GM12878 (cell line): ENCODE results near the gene RIPOR3. TPM values are rescaled to one million over a fixed set of nuclear protein-coding genes. Genes with fewer than 3 reads are reported as not detected.

Experiments
- BHLHE40 ChIP-seq, 2 experiments: fragments of 450-650 bp in 1 of 2; IDR thresholded peaks; 2 replicates each; pipeline ENCODE4 v1.6.1; 2011 to 2017; ENCODE audit warnings: low read depth in 2 of 2, borderline replicate concordance in 1 of 2, improper control_type of control experiment in 1 of 2, low read length in 1 of 2, mild to moderate bottlenecking in 1 of 2
- CBX3 ChIP-seq: fragments of 200-600 bp; sonication (generic); IDR thresholded peaks from 2 replicates; pipeline ENCODE4 v1.6.1; 2016; ENCODE audit warnings: low read depth, borderline replicate concordance
- CHD1 ChIP-seq: IDR thresholded peaks from 2 replicates; pipeline ENCODE4 v1.6.1; 2012; ENCODE audit warnings: low read depth, low read length, improper control_type of control experiment
- CREB1 ChIP-seq: IDR thresholded peaks from 2 replicates; pipeline ENCODE4 v1.6.1; 2012; ENCODE audit warnings: low read depth, mild to moderate bottlenecking, inconsistent platforms
- DPF2 ChIP-seq: fragments of 450-650 bp; IDR thresholded peaks from 2 replicates; pipeline ENCODE4 v1.6.1; 2017; ENCODE audit warnings: mild to moderate bottlenecking
- EZH2 ChIP-seq: IDR thresholded peaks from 2 replicates; pipeline ENCODE4 v1.6.1; 2012; ENCODE audit warnings: low read depth, mild to moderate bottlenecking, control low read depth, inconsistent platforms, low read length, borderline replicate concordance; ENCODE audit not compliant: control insufficient read depth
- FOXK2 ChIP-seq: fragments of 450-650 bp; IDR thresholded peaks from 2 replicates; pipeline ENCODE4 v1.6.1; 2017; ENCODE audit warnings: mild to moderate bottlenecking, moderate library complexity
- FOXM1 ChIP-seq: IDR thresholded peaks from 2 replicates; pipeline ENCODE4 v1.6.1; 2012; ENCODE audit warnings: low read depth, mild to moderate bottlenecking, inconsistent platforms, low read length, moderate library complexity
- GABPA ChIP-seq: IDR thresholded peaks from 2 replicates; pipeline ENCODE4 v1.6.1; 2014; ENCODE audit warnings: antibody characterized with exemption, low read depth, mild to moderate bottlenecking, inconsistent platforms
- IKZF2 ChIP-seq, 2 experiments: fragments of 450-650 bp; IDR thresholded peaks; 2 replicates each; pipeline ENCODE4 v1.6.1; 2017; ENCODE audit warnings: mild to moderate bottlenecking in 2 of 2, moderate library complexity in 2 of 2
- IRF4 ChIP-seq: IDR thresholded peaks from 2 replicates; pipeline ENCODE4 v1.6.1; 2011; ENCODE audit warnings: low read depth, low read length
- LARP7 ChIP-seq: fragments of 450-650 bp; IDR thresholded peaks from 2 replicates; pipeline ENCODE4 v1.6.1; 2017; ENCODE audit warnings: mild to moderate bottlenecking
- MEF2B ChIP-seq: fragments of 450-650 bp; IDR thresholded peaks from 2 replicates; pipeline ENCODE4 v1.6.1; 2018; ENCODE audit warnings: mild to moderate bottlenecking, moderate library complexity; ENCODE audit not compliant: partially characterized antibody, poor library complexity, severe bottlenecking
- MTA3 ChIP-seq: IDR thresholded peaks from 2 replicates; pipeline ENCODE4 v1.6.1; 2012; ENCODE audit warnings: low read length, inconsistent platforms, borderline replicate concordance
- NFXL1 ChIP-seq: fragments of 450-650 bp; IDR thresholded peaks from 2 replicates; pipeline ENCODE4 v1.6.1; 2017; ENCODE audit warnings: antibody characterized with exemption, mild to moderate bottlenecking, borderline replicate concordance
- NRF1 ChIP-seq: conservative IDR thresholded peaks from 2 replicates; pipeline ENCODE4 v1.6.1; 2011; ENCODE audit warnings: mild to moderate bottlenecking, low read depth, low read length, improper control_type of control experiment
- PAX5 ChIP-seq: IDR thresholded peaks from 2 replicates; pipeline ENCODE4 v1.6.1; 2011; ENCODE audit warnings: low read depth, low read length, borderline replicate concordance
- PAX8 ChIP-seq: fragments of 450-650 bp; IDR thresholded peaks from 2 replicates; pipeline ENCODE4 v1.6.1; 2017; ENCODE audit warnings: mild to moderate bottlenecking, moderate library complexity
- POLR2A ChIP-seq: IDR thresholded peaks from 2 replicates; pipeline ENCODE4 v1.6.1; 2011; ENCODE audit warnings: low read depth, mild to moderate bottlenecking, low read length
- POLR2AphosphoS5 ChIP-seq: IDR thresholded peaks from 2 replicates; pipeline ENCODE4 v1.6.1; 2011; ENCODE audit warnings: mild to moderate bottlenecking, low read length, inconsistent platforms
- POU2F2 ChIP-seq: IDR thresholded peaks from 3 replicates; pipeline ENCODE4 v1.6.1; 2011; ENCODE audit warnings: low read depth, mild to moderate bottlenecking, low read length, borderline replicate concordance
- RBBP5 ChIP-seq: fragments of 200-600 bp; sonication (generic); conservative IDR thresholded peaks from 2 replicates; pipeline ENCODE4 v1.6.1; 2016
- RCOR1 ChIP-seq: conservative IDR thresholded peaks from 2 replicates; pipeline ENCODE4 v1.6.1; 2012; ENCODE audit warnings: low read depth, low read length, improper control_type of control experiment
- RELB ChIP-seq: fragments of 450-650 bp; IDR thresholded peaks from 2 replicates; pipeline ENCODE4 v1.6.1; 2017; ENCODE audit warnings: low read depth, mild to moderate bottlenecking, moderate library complexity
- RUNX3 ChIP-seq: IDR thresholded peaks from 2 replicates; pipeline ENCODE4 v1.6.1; 2012; ENCODE audit warnings: low read length, inconsistent platforms
- SIN3A ChIP-seq: IDR thresholded peaks from 2 replicates; pipeline ENCODE4 v1.6.1; 2012; ENCODE audit warnings: low read depth, low read length, improper control_type of control experiment
- SPI1 ChIP-seq: IDR thresholded peaks from 2 replicates; pipeline ENCODE4 v1.6.1; 2011; ENCODE audit warnings: low read depth, mild to moderate bottlenecking, low read length, moderate library complexity, borderline replicate concordance; ENCODE audit not compliant: insufficient read depth
- SRF ChIP-seq, 2 experiments: IDR thresholded peaks; 2 replicates each; pipeline ENCODE4 v1.6.1; 2011; ENCODE audit warnings: low read depth in 2 of 2, low read length in 2 of 2, mild to moderate bottlenecking in 1 of 2, moderate library complexity in 1 of 2
- STAT3 ChIP-seq: IDR thresholded peaks from 2 replicates; pipeline ENCODE4 v1.6.1; 2011; ENCODE audit warnings: low read depth, low read length, improper control_type of control experiment
- TCF3 ChIP-seq: IDR thresholded peaks from 2 replicates; pipeline ENCODE4 v1.6.1; 2012; ENCODE audit warnings: low read depth, mild to moderate bottlenecking, low read length, borderline replicate concordance; ENCODE audit not compliant: insufficient read depth
- TCF7 ChIP-seq: IDR thresholded peaks from 2 replicates; pipeline ENCODE4 v1.6.1; 2014; ENCODE audit warnings: antibody characterized with exemption, borderline replicate concordance
- WRNIP1 ChIP-seq: IDR thresholded peaks from 2 replicates; pipeline ENCODE4 v1.6.1; 2011; ENCODE audit warnings: low read depth, low read length, improper control_type of control experiment, borderline replicate concordance
- YY1 ChIP-seq: IDR thresholded peaks from 2 replicates; pipeline ENCODE4 v1.6.1; 2011; ENCODE audit warnings: low read depth, mild to moderate bottlenecking, low read length
- ZBED1 ChIP-seq: IDR thresholded peaks from 2 replicates; pipeline ENCODE4 v1.6.1; 2016; ENCODE audit warnings: borderline replicate concordance
- ZNF217 ChIP-seq: fragments of 450-650 bp; IDR thresholded peaks from 2 replicates; pipeline ENCODE4 v1.6.1; 2017; ENCODE audit warnings: antibody characterized with exemption, mild to moderate bottlenecking
- ZNF384 ChIP-seq: IDR thresholded peaks from 2 replicates; pipeline ENCODE4 v1.6.1; 2012; ENCODE audit warnings: low read depth, mild to moderate bottlenecking, low read length, improper control_type of control experiment, borderline replicate concordance
- polyA plus RNA-seq, 11 experiments: library from polyadenylated mRNA; depleted of rRNA in 4 of 11; unstranded in 6 of 11; stranded (reverse) in 5 of 11; fragments of >200 nt; fragmentation: Nextera tagmentation in 4 of 11; fragmentation: Illumina TruSeq in 1 of 11; extraction: Ambion mirVana in 4 of 11; extraction: Trizol in 1 of 11; gene quantifications; 1 replicate in 1 of 11; 2 replicates in 10 of 11; pipeline versions ENCODE4 v1.2.1 to v1.2.3, GENCODE V29; 2011 to 2016; ENCODE audit warnings: inconsistent platforms in 2 of 11, missing spikeins in 2 of 11, low read depth in 1 of 11
- total RNA-seq, 4 experiments: library from RNA; depleted of rRNA in 3 of 4; stranded (reverse); fragments of >200 nt in 3 of 4; fragmentation: Illumina TruSeq in 1 of 4; extraction: Trizol in 1 of 4; gene quantifications; 2 replicates each; pipeline versions ENCODE4 v1.2.1 to v1.2.3, GENCODE V29; 2013 to 2021

RIPOR3 gene
- total and polyA plus RNA-seq, 10 of the 15 experiments (the other 5 are each of a cell fraction or from before 2014, with no cell fraction given): 0.04 to 0.55 (median 0.12) TPM; not detected in 6

GRCh38 chr20:50541606-50542041 lies 149.7 kb downstream of the RIPOR3 start (continued):
- no peak for TF ChIP-seq CHD1
- TF ChIP-seq PAX8: no peak
- no peak for TF ChIP-seq CBX3
- no peak for TF ChIP-seq POU2F2
- peak; percentile 79; the same call in 1 of the 2 replicates for TF ChIP-seq MTA3
- peak; percentile 56 for TF ChIP-seq SPI1
- TF ChIP-seq RELB: 0 out of 2 replicates have a peak, but pooled peaks have one; percentile 55
- peak; percentile 69 for TF ChIP-seq RUNX3
- peak; percentile 43; the same call in 1 of the 2 replicates for TF ChIP-seq POLR2AphosphoS5
- no peak for TF ChIP-seq ZNF217
- TF ChIP-seq SRF (IDR thresholded peaks at IDR 0.05; ENCODE audit: low read depth in 2 of 2, low read length in 2 of 2): no peak
- no peak for TF ChIP-seq FOXK2
- TF ChIP-seq CREB1: peak; percentile 51
- no peak for TF ChIP-seq NFXL1
- no peak for TF ChIP-seq ZNF384
- no peak for TF ChIP-seq STAT3
- TF ChIP-seq TCF7: peak; percentile 69; the same call in 1 of the 2 replicates
- no peak for TF ChIP-seq ZBED1
- no peak for TF ChIP-seq TCF3
- TF ChIP-seq IKZF2 (IDR thresholded peaks at IDR 0.05): peak; percentile 88 to 89
- no peak for TF ChIP-seq SIN3A
- TF ChIP-seq WRNIP1: no peak
- TF ChIP-seq GABPA: 0 out of 2 replicates have a peak, but pooled peaks have one; percentile 29
- no peak for TF ChIP-seq RBBP5
- TF ChIP-seq RCOR1: no peak
- no peak for TF ChIP-seq EZH2
- peak; percentile 59; the same call in 1 of the 2 replicates for TF ChIP-seq YY1
- TF ChIP-seq POLR2A: no peak
- 0 out of 2 replicates have a peak, but pooled peaks have one; percentile 37 for TF ChIP-seq DPF2
- TF ChIP-seq FOXM1: peak; percentile 72; the same call in 1 of the 2 replicates
- TF ChIP-seq PAX5: peak; percentile 37; the same call in 1 of the 2 replicates
- TF ChIP-seq IRF4: peak; percentile 54; the same call in 1 of the 2 replicates
- TF ChIP-seq MEF2B: no peak
- TF ChIP-seq NRF1: no peak
- no peak for TF ChIP-seq BHLHE40 (IDR thresholded peaks at IDR 0.05; ENCODE audit: borderline replicate concordance in 1 of 2, low read depth in 2 of 2, low read length in 1 of 2)
- TF ChIP-seq LARP7: no peak
